Hematopoietic multipotent progenitor cell treated with erythropoietin and hydrocortisone succinate and interleukin-3 and kit ligand, for 15 days (in vitro differentiated cells): Measurements from ENCODE around the gene LGALS1.

Experiments used
- DNase-seq: peaks from one replicate; pipeline ENCODE4 v3.0.0-alpha.2; 2015; ENCODE audit warnings: low spot score

The LGALS1 gene

DNA sequence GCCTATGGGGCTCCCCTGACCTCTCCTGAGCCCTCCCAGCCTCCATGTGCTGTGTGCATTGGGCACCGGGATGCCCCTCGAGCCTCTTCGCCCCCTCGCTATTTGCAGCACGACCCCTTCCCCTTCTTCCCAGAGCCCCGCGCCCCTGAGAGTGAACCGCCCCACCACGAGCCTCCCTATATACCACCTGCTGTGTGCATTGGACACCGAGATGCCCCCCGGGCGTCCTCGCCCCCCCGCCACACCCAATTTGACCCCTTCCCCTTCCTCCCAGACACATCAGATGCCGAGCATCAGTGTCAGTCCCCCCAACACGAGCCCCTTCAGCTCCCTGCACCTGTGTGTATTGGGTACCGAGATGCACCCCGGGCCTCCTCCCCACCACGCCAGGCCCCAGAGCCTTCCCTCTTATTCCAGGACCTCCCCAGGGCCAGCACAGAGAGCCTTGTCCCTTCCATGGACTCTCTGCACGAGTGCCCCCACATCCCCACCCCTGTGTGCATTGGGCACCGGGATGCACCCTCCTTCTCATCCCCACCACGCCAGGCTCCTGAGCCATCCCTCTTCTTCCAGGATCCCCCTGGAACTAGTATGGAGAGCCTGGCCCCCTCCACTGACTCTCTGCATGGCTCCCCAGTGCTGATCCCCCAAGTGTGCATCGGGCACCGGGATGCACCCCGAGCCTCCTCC is 50.3 kb downstream of the LGALS1 start:
- no peak for DNase-seq

DNA sequence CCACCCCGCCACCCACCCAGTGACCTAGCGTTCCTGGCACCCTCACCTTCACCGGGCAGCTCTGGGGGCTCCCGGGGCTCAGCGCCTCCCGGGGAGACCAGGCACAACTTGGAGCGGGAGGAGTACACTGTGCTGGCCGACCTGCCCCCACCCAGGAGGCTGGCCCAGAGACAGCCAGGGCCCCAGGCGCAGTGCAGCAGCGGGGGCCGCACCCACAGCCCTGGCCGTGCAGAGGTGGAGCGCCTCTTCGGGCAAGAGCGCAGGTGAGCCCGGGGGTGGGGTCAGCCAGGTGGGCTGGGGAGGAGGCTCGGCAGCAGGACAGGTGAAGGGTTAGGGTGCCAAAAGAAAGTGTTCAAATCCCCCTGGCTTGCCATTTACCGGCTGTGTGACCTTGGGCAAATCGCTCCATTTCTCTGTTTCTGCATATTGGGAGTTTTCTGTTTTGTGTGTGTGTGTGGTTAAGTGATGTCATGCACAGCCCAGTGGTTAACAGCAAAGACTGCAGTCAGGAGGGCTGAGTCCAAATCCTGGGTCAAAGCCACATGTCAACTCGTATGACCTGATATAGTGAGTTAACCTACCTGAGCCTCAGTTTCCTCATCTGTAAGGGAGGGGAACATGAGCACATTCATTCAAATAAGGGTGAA is 50.9 kb downstream of the LGALS1 start:
- no peak for DNase-seq

DNA sequence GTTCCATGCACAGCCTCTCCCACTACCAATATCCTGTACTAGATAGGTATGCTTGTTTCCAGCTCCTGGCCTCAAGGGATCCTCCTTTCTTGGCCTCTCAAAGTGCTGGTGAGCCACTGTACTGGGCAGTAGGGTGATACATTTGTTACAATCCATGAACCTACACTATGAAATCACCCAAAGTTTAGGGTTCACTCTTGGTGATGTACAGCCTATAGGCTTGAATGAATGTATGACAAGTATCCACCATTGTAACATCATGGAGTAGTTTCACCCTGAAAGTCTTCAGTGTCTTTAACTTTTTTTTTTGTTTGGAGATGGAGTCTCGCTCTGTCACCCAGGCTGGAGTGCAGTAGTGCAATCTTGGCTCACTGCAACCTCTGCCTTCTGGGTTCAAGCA is 53.2 kb downstream of the LGALS1 start:
- DNase-seq, result no peak
